Activated CD8-positive, alpha-beta memory T cell treated with anti-CD3 and anti-CD28 coated beads, Interleukin-2, amount 10 ng/mL, durations not matched to agents 7 days and 5 days (primary cell): ENCODE data around the gene OR5W2. TPM values are rescaled to one million over a fixed set of nuclear protein-coding genes. Genes with fewer than 3 reads are reported as not detected.
"Not testable (repeated sequence)": the region's sequence is repeated elsewhere in the genome, so short reads cannot be mapped to it uniquely, and the experiment has no call there.

ENCODE experiments used
- ATAC-seq: fragments of 150-1000 bp; cut with Tn5 transposase; one replicate; pipeline ENCODE4 v1.10.0; 2021; ENCODE audit warnings: moderate library complexity
- CTCF ChIA-PET: fragments of 350-600 bp; sonication (Branson Sonifier 250); formaldehyde crosslinking; loops from one replicate; lab custom pipeline; 2021; ENCODE audit warnings: antibody characterized with exemption; lab: Charles Lee
- DNase-seq: peaks from one replicate; pipeline ENCODE4 v3.0.0-alpha.2; 2020
- H3K27ac Mint-ChIP-seq: one replicate; pipeline ENCODE4 v1.8.0; 2021; ENCODE audit warnings: mild to moderate bottlenecking, mixed read lengths
- H3K27me3 Mint-ChIP-seq: one replicate; pipeline ENCODE4 v1.8.0; 2021; ENCODE audit warnings: mixed read lengths
- H3K36me3 Mint-ChIP-seq: one replicate; pipeline ENCODE4 v1.8.0; 2021; ENCODE audit warnings: mild to moderate bottlenecking, mixed read lengths
- H3K4me1 Mint-ChIP-seq: one replicate; pipeline ENCODE4 v1.8.0; 2021; ENCODE audit warnings: mixed read lengths
- H3K4me3 Mint-ChIP-seq: one replicate; pipeline ENCODE4 v1.8.0; 2021; ENCODE audit warnings: mild to moderate bottlenecking, moderate library complexity, mixed read lengths
- H3K9me3 Mint-ChIP-seq: one replicate; pipeline ENCODE4 v1.8.0; 2022; ENCODE audit warnings: low read depth, mixed read lengths
- total RNA-seq, 2 experiments: library from RNA; stranded (reverse); gene quantifications; one replicate each; pipeline ENCODE4 v1.2.3, GENCODE V29; 2021

OR5W2 gene
- total RNA-seq, result not detected

GRCh38 chr11:55914482-55914881 is at the start of gene OR5W2:
Gene OR5W2, minus strand, starts transcription at chr11:55914582. Its CDS starts 0 bp downstream, at chr11:55914582.
- no peaks in the 10 kb centered on the region for H3K4me1 Mint-ChIP-seq
- no peak for DNase-seq
- no peak within 1 kb of the TSS for H3K27ac Mint-ChIP-seq
- H3K27me3 Mint-ChIP-seq, result no peaks in the 10 kb centered on the region
- CTCF ChIA-PET, result no interaction called here
- no peak for ATAC-seq
- no peaks in the 10 kb centered on the region for H3K36me3 Mint-ChIP-seq
- H3K4me3 Mint-ChIP-seq, result no peak within 1 kb of the TSS
- peaks cover 4% of the 10 kb centered on the region for H3K9me3 Mint-ChIP-seq

- H3K9me3 Mint-ChIP-seq, result peaks cover 4% of the 10 kb centered on the region
- no peaks in the 10 kb centered on the region for H3K27me3 Mint-ChIP-seq
- H3K36me3 Mint-ChIP-seq, result no peaks in the 10 kb centered on the region
- no peaks in the 10 kb centered on the region for H3K4me1 Mint-ChIP-seq
- ATAC-seq (no peak), DNase-seq (no peak)
- CTCF ChIA-PET, result no interaction called here
- no peak overlapping the region for H3K27ac Mint-ChIP-seq
- H3K4me3 Mint-ChIP-seq, result no peak overlapping the region
Measured at GRCh38 chr11:55956521-55956920, 42.1 kb upstream of the OR5W2 start.

- no peak for ATAC-seq
- no peaks in the 10 kb centered on the region for H3K36me3 Mint-ChIP-seq
- H3K4me1 Mint-ChIP-seq, result no peaks in the 10 kb centered on the region
- peaks cover 8% of the 10 kb centered on the region for H3K9me3 Mint-ChIP-seq
- H3K27ac Mint-ChIP-seq, result no peak overlapping the region
- H3K4me3 Mint-ChIP-seq, result no peak overlapping the region
- no peaks in the 10 kb centered on the region for H3K27me3 Mint-ChIP-seq
- CTCF ChIA-PET, result no interaction called here
- DNase-seq, result no peak
Measured at GRCh38 chr11:55949330-55949729, 34.9 kb upstream of the OR5W2 start.

- Mint-ChIP-seq H3K9me3 (no peaks in the 10 kb centered on the region), H3K27ac (no peak overlapping the region), H3K4me3 (no peak overlapping the region), H3K4me1 (no peaks in the 10 kb centered on the region), H3K36me3 (no peaks in the 10 kb centered on the region), H3K27me3 (no peaks in the 10 kb centered on the region)
- DNase-seq (no peak), ATAC-seq (no peak)
- CTCF ChIA-PET, result no interaction called here
Measured at GRCh38 chr11:55942785-55943392, 28.5 kb upstream of the OR5W2 start.

GRCh38 chr11:55936300-55936699 is 21.9 kb upstream of the OR5W2 start, which contains the start of gene OR5I1:
Gene OR5I1, minus strand, starts transcription at chr11:55936400. Its CDS starts 0 bp downstream, at chr11:55936400.
- no peak for DNase-seq
- no peaks in the 10 kb centered on the region for H3K27me3 Mint-ChIP-seq
- no peaks in the 10 kb centered on the region for H3K36me3 Mint-ChIP-seq
- no peaks in the 10 kb centered on the region for H3K9me3 Mint-ChIP-seq
- H3K27ac Mint-ChIP-seq, result no peak within 1 kb of the TSS
- no peak within 1 kb of the TSS for H3K4me3 Mint-ChIP-seq
- no peaks in the 10 kb centered on the region for H3K4me1 Mint-ChIP-seq
- CTCF ChIA-PET, result no interaction called here
- ATAC-seq, result no peak

- DNase-seq (no peak), ATAC-seq (no peak)
- Mint-ChIP-seq H3K36me3 (no peaks in the 10 kb centered on the region), H3K27me3 (no peaks in the 10 kb centered on the region), H3K4me3 (no peak overlapping the region), H3K27ac (no peak overlapping the region), H3K4me1 (no peaks in the 10 kb centered on the region), H3K9me3 (peaks cover 15% of the 10 kb centered on the region)
- CTCF ChIA-PET, result no interaction called here
Measured at GRCh38 chr11:55920537-55920936, 6.2 kb upstream of the OR5W2 start.

GRCh38 chr11:55902308-55902707 is 12.1 kb downstream of the OR5W2 start:
- no peaks in the 10 kb centered on the region for H3K27me3 Mint-ChIP-seq
- H3K36me3 Mint-ChIP-seq, result no peaks in the 10 kb centered on the region
- H3K27ac Mint-ChIP-seq, result no peak overlapping the region
- DNase-seq (no peak), ATAC-seq (no peak)
- no peaks in the 10 kb centered on the region for H3K4me1 Mint-ChIP-seq
- no peak overlapping the region for H3K4me3 Mint-ChIP-seq
- peaks cover 14% of the 10 kb centered on the region for H3K9me3 Mint-ChIP-seq
- CTCF ChIA-PET, result no interaction called here

GRCh38 chr11:55895216-55895615 is 19.2 kb downstream of the OR5W2 start:
- DNase-seq, result no peak
- Mint-ChIP-seq H3K4me1 (no peaks in the 10 kb centered on the region), H3K9me3 (peaks cover 11% of the 10 kb centered on the region), H3K4me3 (no peak overlapping the region), H3K36me3 (no peaks in the 10 kb centered on the region), H3K27ac (no peak overlapping the region), H3K27me3 (no peaks in the 10 kb centered on the region)
- CTCF ChIA-PET, result no interaction called here
- ATAC-seq, result no peak

GRCh38 chr11:55885481-55885880 is 28.9 kb downstream of the OR5W2 start:
- CTCF ChIA-PET, H3K27ac Mint-ChIP-seq, DNase-seq, H3K27me3 Mint-ChIP-seq, ATAC-seq, H3K36me3 Mint-ChIP-seq, H3K4me3 Mint-ChIP-seq, H3K4me1 Mint-ChIP-seq, H3K9me3 Mint-ChIP-seq: not testable (repeated sequence)

- H3K27ac Mint-ChIP-seq, H3K36me3 Mint-ChIP-seq, H3K27me3 Mint-ChIP-seq, ATAC-seq, H3K4me1 Mint-ChIP-seq, H3K9me3 Mint-ChIP-seq, DNase-seq, CTCF ChIA-PET, H3K4me3 Mint-ChIP-seq: not testable (repeated sequence)
Measured at GRCh38 chr11:55884995-55885394, 29.4 kb downstream of the OR5W2 start.

GRCh38 chr11:55882997-55883396 is 31.4 kb downstream of the OR5W2 start, which contains the start of gene TRIM51:
Gene TRIM51, plus strand, starts transcription at chr11:55883297. Its CDS starts 2,132 bp downstream, at chr11:55885429.
- H3K9me3 Mint-ChIP-seq, H3K27ac Mint-ChIP-seq, H3K4me3 Mint-ChIP-seq, H3K36me3 Mint-ChIP-seq, ATAC-seq, DNase-seq, H3K27me3 Mint-ChIP-seq, CTCF ChIA-PET, H3K4me1 Mint-ChIP-seq: not testable (repeated sequence)

- H3K27ac Mint-ChIP-seq, H3K36me3 Mint-ChIP-seq, ATAC-seq, H3K4me3 Mint-ChIP-seq, CTCF ChIA-PET, H3K4me1 Mint-ChIP-seq, H3K9me3 Mint-ChIP-seq, DNase-seq, H3K27me3 Mint-ChIP-seq: not testable (repeated sequence)
Measured at GRCh38 chr11:55873146-55873545, 41.2 kb downstream of the OR5W2 start.

GRCh38 chr11:55872731-55873130 is 41.7 kb downstream of the OR5W2 start:
- ATAC-seq, H3K27me3 Mint-ChIP-seq, H3K9me3 Mint-ChIP-seq, CTCF ChIA-PET, H3K27ac Mint-ChIP-seq, H3K36me3 Mint-ChIP-seq, H3K4me1 Mint-ChIP-seq, H3K4me3 Mint-ChIP-seq, DNase-seq: not testable (repeated sequence)

- CTCF ChIA-PET, H3K4me3 Mint-ChIP-seq, H3K4me1 Mint-ChIP-seq: not testable (repeated sequence)
Measured at GRCh38 chr11:55867354-55867753, 47.0 kb downstream of the OR5W2 start.

More at GRCh38 chr11:55867354-55867753, 47.0 kb downstream of the OR5W2 start:
- H3K27me3 Mint-ChIP-seq, ATAC-seq, H3K27ac Mint-ChIP-seq, H3K9me3 Mint-ChIP-seq, H3K36me3 Mint-ChIP-seq, DNase-seq: not testable (repeated sequence)
